ENCODE measurements around the gene YIPF3. TPM values are rescaled to one million over a fixed set of nuclear protein-coding genes. Genes with fewer than 3 reads are reported as not detected.

The YIPF3 gene
- polyA plus RNA-seq, 1 experiment = 355 TPM

- CTCF ChIA-PET = interaction anchor here (0.5 to 12.0 kb wide), 29 partner anchors 10 to 510 kb away, joined by 3 to 136 read pairs (median 5); partner anchors contain the start of genes DLK2, DNPH1, POLR1C and YIPF3
- no peak overlapping the region for H3K4me3 ChIP-seq (ENCODE audit: low read depth, low read length)
- peaks cover 28% of the 10 kb centered on the region for H3K36me3 ChIP-seq (ENCODE audit: control insufficient read depth, insufficient read depth, low read length)
- H3K27me3 ChIP-seq (ENCODE audit: control insufficient read depth, insufficient read depth, low read length) = no peaks in the 10 kb centered on the region
- TF ChIP-seq CTCF (IDR thresholded peaks at IDR 0.05; ENCODE audit: insufficient read depth, low read depth, low read length) = no peak
- no peak for DNase-seq (ENCODE audit: low read depth)
- POLR2A ChIA-PET = interaction anchor here (0.6 to 0.7 kb wide), 2 partner anchors 9 to 29 kb away, joined by 4 to 13 read pairs; partner anchors contain the start of gene TJAP1
These were observed 10.6 kb downstream of the YIPF3 start for GRCh38 chr6:43506171-43506570.

DNA sequence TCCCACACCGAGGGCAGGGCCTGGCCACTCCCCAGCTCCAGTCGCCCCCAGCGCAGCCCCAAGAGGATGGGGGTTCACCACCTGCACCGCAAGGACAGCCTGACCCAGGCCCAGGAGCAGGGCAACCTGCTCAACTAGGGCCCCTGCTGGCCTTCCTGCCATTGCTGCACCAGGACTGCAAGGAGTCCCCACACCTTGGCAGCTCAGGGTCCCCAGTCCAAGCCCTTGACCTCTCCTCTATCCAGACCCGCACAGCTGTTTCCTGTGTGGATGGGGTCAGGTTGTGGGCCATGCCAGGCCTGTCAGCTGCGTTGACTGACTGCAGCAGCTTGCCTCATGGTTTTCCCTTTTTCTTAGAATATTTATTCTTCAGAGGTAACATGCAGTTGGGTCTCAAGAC lies 11.0 kb downstream of the YIPF3 start:
- POLR2A ChIA-PET = no interaction called here
- H3K27me3 ChIP-seq (ENCODE audit: control insufficient read depth, insufficient read depth, low read length) = no peaks in the 10 kb centered on the region
- no peak for TF ChIP-seq CTCF (IDR thresholded peaks at IDR 0.05; ENCODE audit: insufficient read depth, low read depth, low read length)
- DNase-seq (ENCODE audit: low read depth) = no peak
- CTCF ChIA-PET = interaction anchor here (0.9 to 12.0 kb wide), 21 partner anchors 11 to 243 kb away, joined by 3 to 136 read pairs (median 6); partner anchors contain the start of genes DLK2, POLR1C, YIPF3 and ZNF318
- no peak overlapping the region for H3K4me3 ChIP-seq (ENCODE audit: low read depth, low read length)
- H3K36me3 ChIP-seq (ENCODE audit: control insufficient read depth, insufficient read depth, low read length) = peaks cover 29% of the 10 kb centered on the region

- Histone ChIP-seq H3K36me3 (ENCODE audit: control insufficient read depth, insufficient read depth, low read length) (peaks cover 35% of the 10 kb centered on the region), H3K4me3 (ENCODE audit: low read depth, low read length) (no peak overlapping the region), H3K27me3 (ENCODE audit: control insufficient read depth, insufficient read depth, low read length) (no peaks in the 10 kb centered on the region)
- ChIA-PET CTCF (interaction anchor here (1.4 to 12.0 kb wide), 11 partner anchors 11 to 242 kb away, joined by 4 to 136 read pairs (median 16); partner anchors contain the start of genes DLK2, POLR1C, YIPF3 and ZNF318), POLR2A (no interaction called here)
- DNase-seq (ENCODE audit: low read depth) = no peak
- no peak for TF ChIP-seq CTCF (IDR thresholded peaks at IDR 0.05; ENCODE audit: insufficient read depth, low read depth, low read length)
These were observed 11.8 kb downstream of the YIPF3 start for GRCh38 chr6:43504756-43505593.

DNA sequence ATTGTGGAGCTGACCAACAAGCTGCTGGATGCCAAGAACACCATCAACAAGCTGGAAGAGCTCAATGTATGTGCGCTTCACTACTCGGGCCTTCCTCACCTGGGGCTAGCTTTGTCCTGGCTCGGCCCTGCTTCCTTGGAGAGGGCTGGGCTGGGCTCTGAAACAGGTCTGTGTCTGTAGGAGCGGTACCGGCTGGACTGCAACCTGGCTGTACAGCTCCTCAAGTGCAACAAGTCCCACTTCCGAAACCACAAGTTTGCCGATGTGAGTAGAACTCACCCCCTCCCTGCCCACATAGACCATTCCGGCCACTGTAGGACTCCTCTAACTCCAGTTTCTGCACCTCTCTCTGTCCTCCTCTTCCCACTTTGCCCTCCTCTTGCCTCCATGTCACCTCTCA lies 13.3 kb downstream of the YIPF3 start:
- ChIA-PET POLR2A (no interaction called here), CTCF (interaction anchor here (1.0 to 12.0 kb wide), 3 partner anchors 10 to 49 kb away, joined by 3 to 136 read pairs (median 134); partner anchors contain the start of gene DLK2)
- no peak overlapping the region for H3K4me3 ChIP-seq (ENCODE audit: low read depth, low read length)
- H3K36me3 ChIP-seq (ENCODE audit: control insufficient read depth, insufficient read depth, low read length) = peaks cover 43% of the 10 kb centered on the region
- no peaks in the 10 kb centered on the region for H3K27me3 ChIP-seq (ENCODE audit: control insufficient read depth, insufficient read depth, low read length)
- DNase-seq (ENCODE audit: low read depth) = no peak
- TF ChIP-seq CTCF (IDR thresholded peaks at IDR 0.05; ENCODE audit: insufficient read depth, low read depth, low read length) = no peak

DNA sequence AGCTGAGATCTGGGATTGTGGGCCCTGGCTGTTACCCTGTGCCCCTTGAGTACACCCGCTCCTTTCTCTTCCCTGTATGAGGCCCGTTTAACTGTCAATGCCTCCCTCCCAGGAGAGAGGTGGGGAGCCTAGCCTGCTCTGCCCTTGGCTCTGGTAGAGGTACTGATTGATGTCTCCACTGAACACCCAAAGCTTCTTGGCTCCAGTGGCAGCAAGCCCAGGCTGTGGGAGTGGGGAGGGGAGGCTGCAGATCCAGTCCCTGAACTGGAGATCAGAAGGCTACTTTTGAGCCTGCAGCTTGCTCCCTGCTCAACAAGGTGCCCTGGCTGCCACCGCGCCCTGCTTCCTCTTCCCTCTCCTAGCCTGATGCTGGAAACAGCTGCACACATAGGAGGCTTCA lies 14.1 kb downstream of the YIPF3 start:
- H3K4me3 ChIP-seq (ENCODE audit: low read depth, low read length) = no peak overlapping the region
- DNase-seq (ENCODE audit: low read depth) = no peak
- ChIA-PET POLR2A (no interaction called here), CTCF (interaction anchor here (0.5 to 12.0 kb wide), 5 partner anchors 9 to 239 kb away, joined by 3 to 136 read pairs (median 4); partner anchors contain the start of gene DLK2)
- H3K27me3 ChIP-seq (ENCODE audit: control insufficient read depth, insufficient read depth, low read length) = no peaks in the 10 kb centered on the region
- TF ChIP-seq CTCF (IDR thresholded peaks at IDR 0.05; ENCODE audit: insufficient read depth, low read depth, low read length) = no peak
- peaks cover 43% of the 10 kb centered on the region for H3K36me3 ChIP-seq (ENCODE audit: control insufficient read depth, insufficient read depth, low read length)

Data from BJ (cell line).